ENCODE data around the gene MAEA.

MAEA gene

GRCh38 chr4:1362046-1362445, 72.4 kb downstream of the MAEA start:
- H3K27ac ChIP-seq (ENCODE audit: low read depth, low read length), result no peak overlapping the region
- no peak overlapping the region for H3K9ac ChIP-seq (ENCODE audit: low read depth, low read length)
- H3K27me3 ChIP-seq (ENCODE audit: insufficient read depth, low read length), result no peaks in the 10 kb centered on the region
- peaks cover 10% of the 10 kb centered on the region; the same call in 1 of the 2 replicates for H3K36me3 ChIP-seq (ENCODE audit: insufficient read depth, low read length)
- no peaks in the 10 kb centered on the region for H3K4me1 ChIP-seq (ENCODE audit: insufficient read depth, low read length)
- 94% methylated on average over 10 of the region's 10 CpGs for WGBS
- H3K9me3 ChIP-seq (ENCODE audit: insufficient read depth, low read depth, low read length), result no peaks in the 10 kb centered on the region
- no peak overlapping the region for H3K4me3 ChIP-seq (ENCODE audit: low read length)

- H3K4me3 ChIP-seq (ENCODE audit: low read length), result no peak overlapping the region
- no peak overlapping the region for H3K9ac ChIP-seq (ENCODE audit: low read depth, low read length)
- H3K9me3 ChIP-seq (ENCODE audit: insufficient read depth, low read depth, low read length), result no peaks in the 10 kb centered on the region
- peaks cover 10% of the 10 kb centered on the region; the same call in 1 of the 2 replicates for H3K36me3 ChIP-seq (ENCODE audit: insufficient read depth, low read length)
- no peaks in the 10 kb centered on the region for H3K27me3 ChIP-seq (ENCODE audit: insufficient read depth, low read length)
- H3K27ac ChIP-seq (ENCODE audit: low read depth, low read length), result no peak overlapping the region
- 94% methylated on average over 17 of the region's 17 CpGs for WGBS
- no peaks in the 10 kb centered on the region for H3K4me1 ChIP-seq (ENCODE audit: insufficient read depth, low read length)
Observed at GRCh38 chr4:1362521-1362920, 72.8 kb downstream of the MAEA start.

DNA sequence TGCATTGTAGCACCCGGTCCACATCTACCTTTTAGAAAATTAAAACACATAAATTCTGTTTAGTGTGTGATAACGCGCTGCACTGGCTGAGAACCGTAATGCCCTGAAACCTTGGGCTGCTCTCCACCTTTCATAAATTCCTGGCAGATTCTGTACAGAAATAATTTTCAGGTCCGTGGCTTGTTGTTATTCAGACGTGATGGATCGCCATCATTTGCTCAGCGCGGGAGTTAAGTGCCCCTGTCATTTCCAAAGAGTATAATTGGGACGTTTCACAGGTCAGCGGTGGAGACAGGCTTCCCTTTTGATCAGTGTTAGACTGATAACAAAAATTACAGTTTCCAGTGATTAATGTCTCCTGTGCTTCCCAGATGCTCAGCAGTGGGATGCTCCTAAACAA, 73.8 kb downstream of the MAEA start:
- 97% methylated on average over 10 of the region's 11 CpGs for WGBS
- no peak overlapping the region for H3K9ac ChIP-seq (ENCODE audit: low read depth, low read length)
- no peak overlapping the region for H3K27ac ChIP-seq (ENCODE audit: low read depth, low read length)
- peaks cover 5% of the 10 kb centered on the region; the same call in 1 of the 2 replicates for H3K36me3 ChIP-seq (ENCODE audit: insufficient read depth, low read length)
- no peaks in the 10 kb centered on the region for H3K9me3 ChIP-seq (ENCODE audit: insufficient read depth, low read depth, low read length)
- H3K4me3 ChIP-seq (ENCODE audit: low read length), result no peak overlapping the region
- no peaks in the 10 kb centered on the region for H3K27me3 ChIP-seq (ENCODE audit: insufficient read depth, low read length)
- H3K4me1 ChIP-seq (ENCODE audit: insufficient read depth, low read length), result no peaks in the 10 kb centered on the region

GRCh38 chr4:1364217-1364616, 74.5 kb downstream of the MAEA start:
- no peak overlapping the region for H3K4me3 ChIP-seq (ENCODE audit: low read length)
- H3K27me3 ChIP-seq (ENCODE audit: insufficient read depth, low read length), result no peaks in the 10 kb centered on the region
- H3K9me3 ChIP-seq (ENCODE audit: insufficient read depth, low read depth, low read length), result no peaks in the 10 kb centered on the region
- 0 out of 2 replicates have a peak, but pooled peaks cover 3% of the 10 kb centered on the region for H3K36me3 ChIP-seq (ENCODE audit: insufficient read depth, low read length)
- H3K27ac ChIP-seq (ENCODE audit: low read depth, low read length), result no peak overlapping the region
- H3K4me1 ChIP-seq (ENCODE audit: insufficient read depth, low read length), result no peaks in the 10 kb centered on the region
- WGBS, result 90% methylated on average over 15 of the region's 18 CpGs
- no peak overlapping the region for H3K9ac ChIP-seq (ENCODE audit: low read depth, low read length)

GRCh38 chr4:1364748-1365147, 75.1 kb downstream of the MAEA start:
- no peaks in the 10 kb centered on the region for H3K27me3 ChIP-seq (ENCODE audit: insufficient read depth, low read length)
- WGBS, result 91% methylated on average over 13 of the region's 13 CpGs
- H3K9ac ChIP-seq (ENCODE audit: low read depth, low read length), result no peak overlapping the region
- H3K4me1 ChIP-seq (ENCODE audit: insufficient read depth, low read length), result no peaks in the 10 kb centered on the region
- H3K36me3 ChIP-seq (ENCODE audit: insufficient read depth, low read length), result no peaks in the 10 kb centered on the region
- no peak overlapping the region for H3K4me3 ChIP-seq (ENCODE audit: low read length)
- no peak overlapping the region for H3K27ac ChIP-seq (ENCODE audit: low read depth, low read length)
- H3K9me3 ChIP-seq (ENCODE audit: insufficient read depth, low read depth, low read length), result no peaks in the 10 kb centered on the region

DNA sequence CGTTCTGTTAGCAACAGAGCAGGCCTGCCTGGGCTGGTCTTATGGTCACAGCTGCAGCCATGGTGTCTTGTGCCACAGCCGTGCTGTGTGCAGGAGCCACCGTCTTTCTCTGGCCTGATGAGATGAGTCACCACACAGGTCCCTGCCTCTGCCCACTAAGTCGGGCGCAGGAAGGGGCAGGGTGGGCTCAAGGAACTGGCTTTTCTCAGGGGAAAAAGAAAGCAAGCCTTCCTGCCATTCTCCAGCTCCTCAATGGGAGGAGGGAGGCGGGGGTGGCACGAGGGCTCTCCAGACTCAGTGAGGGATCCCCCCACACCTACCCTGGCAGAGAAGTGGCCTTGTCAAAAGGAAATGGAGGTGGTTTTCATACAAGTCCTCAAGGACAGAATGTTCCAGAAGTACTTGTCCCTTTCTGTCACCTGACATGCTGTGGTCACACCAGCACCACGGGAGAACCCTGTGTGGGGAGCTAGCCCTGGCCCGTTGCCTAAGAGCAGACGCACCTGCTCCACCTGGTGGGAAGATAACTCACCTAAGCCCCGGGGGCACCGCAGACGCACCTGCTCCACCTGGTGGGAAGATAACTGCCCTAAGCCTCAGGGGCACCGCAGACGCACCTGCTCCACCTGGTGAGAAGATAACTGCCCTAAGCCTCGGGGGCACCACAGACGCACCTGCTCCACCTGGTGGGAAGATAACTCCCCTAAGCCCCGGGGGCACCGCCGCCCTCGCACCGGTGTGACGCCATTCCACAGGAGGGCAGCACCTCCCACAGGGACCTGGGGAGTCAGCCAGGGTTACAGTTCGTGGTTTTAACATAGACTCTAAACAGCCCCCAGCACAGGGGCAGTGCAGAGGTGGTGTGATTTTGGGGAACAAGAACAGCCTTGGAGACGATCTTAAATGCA, 75.8 kb downstream of the MAEA start:
- Histone ChIP-seq H3K27me3 (ENCODE audit: insufficient read depth, low read length) (no peaks in the 10 kb centered on the region), H3K9me3 (ENCODE audit: insufficient read depth, low read depth, low read length) (no peaks in the 10 kb centered on the region), H3K4me1 (ENCODE audit: insufficient read depth, low read length) (no peaks in the 10 kb centered on the region), H3K36me3 (ENCODE audit: insufficient read depth, low read length) (no peaks in the 10 kb centered on the region), H3K9ac (ENCODE audit: low read depth, low read length) (no peak overlapping the region), H3K27ac (ENCODE audit: low read depth, low read length) (no peak overlapping the region), H3K4me3 (ENCODE audit: low read length) (no peak overlapping the region)
- WGBS, result 89% methylated on average over 23 of the region's 25 CpGs

DNA sequence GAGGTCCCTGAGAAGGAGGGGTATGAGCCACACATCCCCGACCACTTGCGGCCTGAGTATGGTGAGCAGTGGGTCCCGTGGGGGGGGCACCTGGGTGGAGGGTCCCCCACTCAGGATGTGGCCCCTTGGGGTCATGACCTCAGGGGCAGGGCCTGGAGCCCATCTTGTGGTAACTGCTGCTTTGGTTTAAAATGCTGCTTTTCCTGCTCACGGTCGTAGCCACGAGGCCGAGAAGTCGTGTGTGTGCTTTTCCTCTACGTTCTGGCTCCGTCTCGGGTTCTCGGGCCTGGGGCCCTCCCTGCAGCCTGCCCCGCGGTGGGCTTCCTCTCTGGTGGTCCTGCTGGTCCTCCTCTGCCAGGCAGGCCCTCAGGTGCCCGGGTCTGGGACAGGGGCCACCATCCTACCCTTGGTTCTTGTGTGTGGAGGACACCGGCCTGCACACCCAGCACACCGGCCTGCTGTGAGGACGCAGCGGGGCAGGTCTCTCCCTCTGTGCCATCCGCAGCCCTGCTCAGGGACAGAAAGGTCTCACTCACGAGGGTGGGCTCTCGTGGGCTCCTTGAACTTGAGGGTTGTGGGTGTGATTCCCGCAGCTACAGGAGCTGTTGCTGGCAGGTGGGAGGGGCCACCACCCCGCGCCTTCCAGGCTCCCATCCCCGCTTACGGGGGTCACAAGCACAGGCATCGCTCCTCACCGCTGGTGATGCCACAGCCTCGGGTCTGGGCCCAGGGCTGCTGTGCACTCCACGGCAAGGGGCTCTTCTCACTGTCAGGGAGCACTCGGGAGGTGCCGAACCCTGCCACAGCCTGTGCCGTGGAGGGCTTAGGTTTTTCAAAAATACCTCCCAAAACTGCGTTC, 76.9 kb downstream of the MAEA start:
- Histone ChIP-seq H3K4me1 (ENCODE audit: insufficient read depth, low read length) (no peaks in the 10 kb centered on the region), H3K9me3 (ENCODE audit: insufficient read depth, low read depth, low read length) (no peaks in the 10 kb centered on the region), H3K36me3 (ENCODE audit: insufficient read depth, low read length) (no peaks in the 10 kb centered on the region), H3K27ac (ENCODE audit: low read depth, low read length) (no peak overlapping the region), H3K9ac (ENCODE audit: low read depth, low read length) (no peak overlapping the region), H3K4me3 (ENCODE audit: low read length) (no peak overlapping the region), H3K27me3 (ENCODE audit: insufficient read depth, low read length) (no peaks in the 10 kb centered on the region)
- 94% methylated on average over 35 of the region's 35 CpGs for WGBS

GRCh38 chr4:1367230-1367935, 77.7 kb downstream of the MAEA start:
- H3K9ac ChIP-seq (ENCODE audit: low read depth, low read length), result no peak overlapping the region
- no peaks in the 10 kb centered on the region for H3K9me3 ChIP-seq (ENCODE audit: insufficient read depth, low read depth, low read length)
- WGBS, result 93% methylated on average over 17 of the region's 17 CpGs
- no peak overlapping the region for H3K27ac ChIP-seq (ENCODE audit: low read depth, low read length)
- H3K4me1 ChIP-seq (ENCODE audit: insufficient read depth, low read length), result no peaks in the 10 kb centered on the region
- H3K36me3 ChIP-seq (ENCODE audit: insufficient read depth, low read length), result no peaks in the 10 kb centered on the region; the same call in 1 of the 2 replicates
- H3K27me3 ChIP-seq (ENCODE audit: insufficient read depth, low read length), result no peaks in the 10 kb centered on the region
- no peak overlapping the region for H3K4me3 ChIP-seq (ENCODE audit: low read length)

DNA sequence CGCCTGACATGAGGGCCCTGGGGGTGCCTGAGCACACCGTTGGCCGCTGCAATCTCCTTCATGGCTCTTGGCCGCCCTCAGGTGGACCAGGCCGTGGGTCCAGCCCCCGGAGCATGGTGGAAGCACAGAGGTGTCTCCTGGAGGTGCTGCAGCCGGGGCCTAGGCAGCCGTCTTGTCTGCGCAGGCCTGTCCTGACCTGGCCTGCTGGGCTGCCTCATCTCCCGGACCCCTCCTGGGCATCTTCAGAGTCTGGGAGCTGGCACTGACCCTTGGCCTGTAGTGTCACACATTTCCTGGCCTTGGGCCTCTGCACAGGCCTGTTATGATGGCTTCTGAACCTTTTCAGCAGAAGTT, 78.2 kb downstream of the MAEA start:
- no peaks in the 10 kb centered on the region; the same call in 1 of the 2 replicates for H3K36me3 ChIP-seq (ENCODE audit: insufficient read depth, low read length)
- 94% methylated on average over 10 of the region's 10 CpGs for WGBS
- no peak overlapping the region for H3K9ac ChIP-seq (ENCODE audit: low read depth, low read length)
- no peaks in the 10 kb centered on the region for H3K27me3 ChIP-seq (ENCODE audit: insufficient read depth, low read length)
- H3K4me3 ChIP-seq (ENCODE audit: low read length), result no peak overlapping the region
- no peaks in the 10 kb centered on the region for H3K9me3 ChIP-seq (ENCODE audit: insufficient read depth, low read depth, low read length)
- H3K4me1 ChIP-seq (ENCODE audit: insufficient read depth, low read length), result no peaks in the 10 kb centered on the region
- H3K27ac ChIP-seq (ENCODE audit: low read depth, low read length), result no peak overlapping the region

DNA sequence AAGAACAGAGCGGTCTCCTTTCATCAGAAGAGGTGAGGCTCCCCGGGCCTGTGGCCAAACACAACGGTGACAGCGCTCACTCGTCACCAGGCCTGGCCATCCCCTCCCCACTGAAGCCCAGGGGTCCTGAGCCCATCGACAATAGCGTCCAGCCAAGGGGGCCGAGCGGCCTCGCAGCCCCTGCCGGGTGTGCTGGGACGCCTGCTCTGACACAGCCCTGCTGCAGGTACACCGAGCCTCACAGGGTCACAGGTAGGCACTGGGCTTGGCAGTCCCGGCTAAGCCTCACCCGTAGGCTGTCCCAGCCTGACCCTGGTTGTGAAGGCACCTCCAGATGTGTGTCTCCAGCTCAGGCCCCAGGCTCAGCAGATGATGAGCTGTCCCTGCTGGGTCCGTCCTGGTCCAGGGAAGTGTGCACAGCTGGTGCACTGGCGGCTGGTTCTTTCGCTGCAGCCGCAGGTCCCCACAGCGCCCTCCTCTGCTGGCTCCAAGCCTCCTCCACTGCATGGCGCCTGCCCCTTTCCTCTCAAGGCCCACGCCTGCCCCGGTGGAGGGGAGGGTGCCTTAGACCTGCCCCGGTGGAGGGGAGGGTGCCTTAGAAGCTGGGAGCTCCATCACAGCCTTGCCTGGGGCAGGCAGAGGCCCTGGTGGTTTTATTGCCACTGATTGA, 78.9 kb downstream of the MAEA start:
- Histone ChIP-seq H3K36me3 (ENCODE audit: insufficient read depth, low read length) (no peaks in the 10 kb centered on the region; the same call in 1 of the 2 replicates), H3K4me1 (ENCODE audit: insufficient read depth, low read length) (no peaks in the 10 kb centered on the region), H3K9me3 (ENCODE audit: insufficient read depth, low read depth, low read length) (no peaks in the 10 kb centered on the region), H3K27ac (ENCODE audit: low read depth, low read length) (no peak overlapping the region), H3K4me3 (ENCODE audit: low read length) (no peak overlapping the region), H3K27me3 (ENCODE audit: insufficient read depth, low read length) (no peaks in the 10 kb centered on the region), H3K9ac (ENCODE audit: low read depth, low read length) (no peak overlapping the region)
- 95% methylated on average over 24 of the region's 24 CpGs for WGBS

Data from HUES64 (cell line).